Neuronal stem cell (in vitro differentiated cells): Measurements from ENCODE around the gene DLX2. TPM values are rescaled to one million over a fixed set of nuclear protein-coding genes. Genes with fewer than 3 reads are reported as not detected.
"Not testable (repeated sequence)": the region's sequence is repeated elsewhere in the genome, so short reads cannot be mapped to it uniquely, and the experiment has no call there.

Source experiments
- DNase-seq: peaks from one replicate; pipeline ENCODE4 v3.0.0-alpha.2; 2013; ENCODE audit warnings: low spot score
- H2AFZ ChIP-seq: one replicate; pipeline ENCODE4 v1.6.1; 2013; ENCODE audit warnings: mild to moderate bottlenecking, low read length, inconsistent platforms
- H2AK5ac ChIP-seq: 2 replicates; pipeline ENCODE4 v1.6.1; 2013; ENCODE audit warnings: low read depth, mild to moderate bottlenecking, inconsistent platforms, low read length, moderate library complexity, mixed read lengths
- H2BK120ac ChIP-seq: 2 replicates; pipeline ENCODE4 v1.6.1; 2013; ENCODE audit warnings: low read depth, mild to moderate bottlenecking, inconsistent platforms, low read length, moderate library complexity, mixed read lengths
- H2BK12ac ChIP-seq: one replicate; pipeline ENCODE4 v1.6.1; 2013; ENCODE audit warnings: low read length, inconsistent platforms
- H2BK15ac ChIP-seq: 2 replicates; pipeline ENCODE4 v1.6.1; 2013; ENCODE audit warnings: mild to moderate bottlenecking, low read length, inconsistent platforms, mixed read lengths
- H2BK5ac ChIP-seq: one replicate; pipeline ENCODE4 v1.6.1; 2013; ENCODE audit warnings: inconsistent platforms, mild to moderate bottlenecking, low read length, moderate library complexity
- H3K14ac ChIP-seq: one replicate; pipeline ENCODE4 v1.6.1; 2013; ENCODE audit warnings: low read length, inconsistent platforms
- H3K18ac ChIP-seq: 2 replicates; pipeline ENCODE4 v1.6.1; 2013; ENCODE audit warnings: low read length, inconsistent platforms
- H3K23ac ChIP-seq: 2 replicates; pipeline ENCODE4 v1.6.1; 2013; ENCODE audit warnings: low read depth, mild to moderate bottlenecking, mixed read lengths, low read length, inconsistent platforms; ENCODE audit not compliant: poor library complexity
- H3K27ac ChIP-seq: replicated peaks from 3 replicates; pipeline ENCODE4 v1.5.1; 2013; ENCODE audit warnings: low read length, inconsistent platforms
- H3K27me3 ChIP-seq, 3 experiments: 2 replicates each; pipeline ENCODE4 v1.6.1; 2013; ENCODE audit warnings: low read length in 3 of 3, mild to moderate bottlenecking in 2 of 3, inconsistent platforms in 1 of 3, low read depth in 1 of 3, mixed read lengths in 1 of 3, moderate library complexity in 1 of 3; ENCODE audit not compliant: control insufficient read depth in 3 of 3, insufficient read depth in 3 of 3
- H3K36me3 ChIP-seq, 2 donors: replicated peaks in 1 of 2; 2 replicates each; pipeline ENCODE4 v1.6.1; 2013; ENCODE audit warnings: low read length in 2 of 2; ENCODE audit not compliant: control insufficient read depth in 2 of 2, insufficient read depth in 2 of 2
- H3K4ac ChIP-seq: 2 replicates; pipeline ENCODE4 v1.6.1; 2013; ENCODE audit warnings: inconsistent platforms, mild to moderate bottlenecking, low read length, moderate library complexity
- H3K4me1 ChIP-seq, 2 donors: 1 replicate in 1 of 2; 2 replicates in 1 of 2; pipeline ENCODE4 v1.6.1; 2013; ENCODE audit warnings: low read length in 2 of 2, low read depth in 1 of 2; ENCODE audit not compliant: control insufficient read depth in 2 of 2, insufficient read depth in 1 of 2
- H3K4me2 ChIP-seq: one replicate; pipeline ENCODE4 v1.6.1; 2013; ENCODE audit warnings: mild to moderate bottlenecking, low read length, inconsistent platforms; ENCODE audit not compliant: insufficient read depth, poor library complexity, severe bottlenecking
- H3K4me3 ChIP-seq, 2 donors: 2 replicates each; pipeline ENCODE4 v1.5.1; 2013; ENCODE audit warnings: low read length in 2 of 2, mild to moderate bottlenecking in 2 of 2, inconsistent platforms in 1 of 2, moderate library complexity in 1 of 2
- H3K79me1 ChIP-seq: one replicate; pipeline ENCODE4 v1.6.1; 2013; ENCODE audit warnings: low read depth, mild to moderate bottlenecking, inconsistent platforms, low read length, moderate library complexity
- H3K9ac ChIP-seq: one replicate; pipeline ENCODE4 v1.6.1; 2013; ENCODE audit warnings: mild to moderate bottlenecking, low read depth, low read length, inconsistent platforms; ENCODE audit not compliant: poor library complexity
- H3K9me3 ChIP-seq, 2 donors: replicated peaks in 1 of 2; 2 replicates each; pipeline versions ENCODE3 to v1.6.1; 2013; ENCODE audit warnings: low read length in 2 of 2, mild to moderate bottlenecking in 2 of 2, inconsistent platforms in 1 of 2, low read depth in 1 of 2, mixed read lengths in 1 of 2, moderate library complexity in 1 of 2; ENCODE audit not compliant: control insufficient read depth in 2 of 2, insufficient read depth in 1 of 2
- H4K8ac ChIP-seq: one replicate; pipeline ENCODE4 v1.6.1; 2013; ENCODE audit warnings: low read depth, mild to moderate bottlenecking, inconsistent platforms, low read length, moderate library complexity
- H4K91ac ChIP-seq: one replicate; pipeline ENCODE4 v1.6.1; 2013; ENCODE audit warnings: low read length, low read depth, mild to moderate bottlenecking, inconsistent platforms; ENCODE audit not compliant: poor library complexity
- WGBS, 2 donors: extraction: QIAGEN DNeasy Blood & Tissue Kit; methylation state at CpG; one replicate each; pipeline ENCODE4 v1.1.7; 2013; ENCODE audit warnings: missing lambda C conversion rate in 2 of 2, mixed read lengths in 1 of 2; ENCODE audit not compliant: insufficient read length in 2 of 2, insufficient replicate concordance in 1 of 2; ENCODE audit errors: extremely low coverage in 2 of 2; 5-methylcytosine and 5-hydroxymethylcytosine counted together
- polyA plus RNA-seq, 2 experiments: library from polyadenylated mRNA; stranded (reverse); fragments of 200-250 nt; gene quantifications; one replicate each; pipeline ENCODE4 v1.2.3, GENCODE V29; 2013

The DLX2 gene
- polyA plus RNA-seq (2013, experiment 1 of 2) = 0.06 TPM
- 0.10 TPM for polyA plus RNA-seq (2013, experiment 2 of 2)

GRCh38 chr2:172102391-172103359 is at the start of gene DLX2:
TSS of gene DLX2 (minus strand) at chr2:172102900. CDS start at chr2:172102538, 362 bp downstream.
- peak within 1 kb of the TSS; percentile 81 for H3K9ac ChIP-seq
- peak; percentile 86 for DNase-seq
- peak within 1 kb of the TSS; percentile 98 for H3K4me2 ChIP-seq
- H3K27me3 ChIP-seq = peaks cover 47 to 88% (median 87%) of the 10 kb centered on the region in 3 experiments
- H3K4me1 ChIP-seq = peaks cover 19 to 38% of the 10 kb centered on the region in 2 donors
- no peak within 1 kb of the TSS for H4K8ac ChIP-seq
- H3K14ac ChIP-seq = no peak within 1 kb of the TSS
- H3K9me3 ChIP-seq = peaks cover 0 to 3% of the 10 kb centered on the region in 2 donors
- no peak within 1 kb of the TSS for H3K4ac ChIP-seq
- H3K18ac ChIP-seq = peak within 1 kb of the TSS; percentile 69
- H3K79me1 ChIP-seq = no peaks in the 10 kb centered on the region
- no peak within 1 kb of the TSS for H2BK12ac ChIP-seq
- H2AFZ ChIP-seq = peak within 1 kb of the TSS; percentile 95
- no peak within 1 kb of the TSS for H4K91ac ChIP-seq
- H3K23ac ChIP-seq = peak within 1 kb of the TSS; percentile 74
- H2BK15ac ChIP-seq = peak within 1 kb of the TSS; percentile 72
- no peaks in the 10 kb centered on the region for H3K36me3 ChIP-seq
- WGBS, 2 donors = no CpG with 5 or more reads among the region's 74 CpGs
- H2AK5ac ChIP-seq = no peak within 1 kb of the TSS
- peak within 1 kb of the TSS; percentile 44 to 51 for H3K4me3 ChIP-seq
- H2BK5ac ChIP-seq = peak within 1 kb of the TSS; percentile 85
- no peak within 1 kb of the TSS for H2BK120ac ChIP-seq
- H3K27ac ChIP-seq = no peak within 1 kb of the TSS

GRCh38 chr2:172147944-172148650 is 45.4 kb upstream of the DLX2 start:
- Histone ChIP-seq H3K79me1 (no peaks in the 10 kb centered on the region), H3K27ac (no peak overlapping the region), H4K91ac (no peak overlapping the region), H3K14ac (peak overlapping the region; percentile 3), H3K27me3 (peaks cover 0 to 6% (median 0%) of the 10 kb centered on the region in 3 experiments), H3K4me1 (peaks cover 0 to 5% of the 10 kb centered on the region in 2 donors), H3K9me3 (no peaks in the 10 kb centered on the region), H3K4me3 (no peak overlapping the region), H3K4me2 (no peak overlapping the region), H3K36me3 (no peaks in the 10 kb centered on the region), H4K8ac (no peak overlapping the region), H2BK120ac (no peak overlapping the region), H3K4ac (no peak overlapping the region), H2AK5ac (no peak overlapping the region), H3K9ac (no peak overlapping the region), H2BK12ac (no peak overlapping the region), H2BK15ac (no peak overlapping the region), H3K23ac (no peak overlapping the region), H3K18ac (peak overlapping the region; percentile 21), H2BK5ac (no peak overlapping the region), H2AFZ (no peak overlapping the region)
- no peak for DNase-seq
- no CpG with 5 or more reads among the region's 11 CpGs for WGBS, 2 donors

GRCh38 chr2:172143817-172144216 is 41.1 kb upstream of the DLX2 start:
- no peaks in the 10 kb centered on the region for H3K36me3 ChIP-seq
- H2BK12ac ChIP-seq = no peak overlapping the region
- H4K8ac ChIP-seq = no peak overlapping the region
- no peak overlapping the region for H3K23ac ChIP-seq
- no peak overlapping the region for H2BK5ac ChIP-seq
- no peak overlapping the region for H2BK15ac ChIP-seq
- H3K18ac ChIP-seq = no peak overlapping the region
- H3K14ac ChIP-seq = no peak overlapping the region
- H3K4me3 ChIP-seq = no peak overlapping the region
- H2AK5ac ChIP-seq = no peak overlapping the region
- no peak overlapping the region for H4K91ac ChIP-seq
- peaks cover 0 to 5% (median 0%) of the 10 kb centered on the region in 3 experiments for H3K27me3 ChIP-seq
- H3K79me1 ChIP-seq = no peaks in the 10 kb centered on the region
- no peak overlapping the region for H3K9ac ChIP-seq
- H3K4me2 ChIP-seq = no peak overlapping the region
- H3K27ac ChIP-seq = no peak overlapping the region
- no peak overlapping the region for H2AFZ ChIP-seq
- H3K9me3 ChIP-seq = no peaks in the 10 kb centered on the region
- DNase-seq = no peak
- peaks cover 0 to 5% of the 10 kb centered on the region in 2 donors for H3K4me1 ChIP-seq
- H2BK120ac ChIP-seq = no peak overlapping the region
- H3K4ac ChIP-seq = no peak overlapping the region

GRCh38 chr2:172138727-172139126 is 36.0 kb upstream of the DLX2 start:
- not testable (repeated sequence) for H3K14ac ChIP-seq, H3K27me3 ChIP-seq, H3K4me1 ChIP-seq, H4K8ac ChIP-seq, H2AK5ac ChIP-seq, H2BK5ac ChIP-seq, H2AFZ ChIP-seq, H3K23ac ChIP-seq, H3K27ac ChIP-seq, H2BK12ac ChIP-seq, DNase-seq, H3K4ac ChIP-seq, H4K91ac ChIP-seq, H3K4me2 ChIP-seq, H3K9ac ChIP-seq, H2BK15ac ChIP-seq, H2BK120ac ChIP-seq, H3K36me3 ChIP-seq, H3K9me3 ChIP-seq, H3K4me3 ChIP-seq, H3K79me1 ChIP-seq, H3K18ac ChIP-seq
- no CpG with 5 or more reads among the region's 1 CpG for WGBS, 2 donors
